IPS-18c (cell line): ENCODE measurements around the gene PON3.
"Not testable (repeated sequence)": the region's sequence is repeated elsewhere in the genome, so short reads cannot be mapped to it uniquely, and the experiment has no call there.

Experiments
- H3K4me3 ChIP-seq: 2 replicates; pipeline ENCODE4 v1.7.0; 2013; ENCODE audit warnings: low read depth, mild to moderate bottlenecking, low read length, moderate library complexity; ENCODE audit not compliant: insufficient read depth
- H3K9me3 ChIP-seq: one replicate; pipeline ENCODE4 v1.6.1; 2013; ENCODE audit warnings: mild to moderate bottlenecking, low read length, moderate library complexity; ENCODE audit not compliant: control insufficient read depth, insufficient read depth

Gene PON3

GRCh38 chr7:95424716-95425115 is 28.5 kb upstream of the PON3 start:
- H3K9me3 ChIP-seq, result no peaks in the 10 kb centered on the region
- no peak overlapping the region for H3K4me3 ChIP-seq

GRCh38 chr7:95421847-95422444 is 25.8 kb upstream of the PON3 start:
- H3K4me3 ChIP-seq, result no peak overlapping the region

GRCh38 chr7:95421000-95421846 is 25.0 kb upstream of the PON3 start:
- no peaks in the 10 kb centered on the region for H3K9me3 ChIP-seq
- no peak overlapping the region for H3K4me3 ChIP-seq

More at GRCh38 chr7:95421847-95422444, 25.8 kb upstream of the PON3 start:
- no peaks in the 10 kb centered on the region for H3K9me3 ChIP-seq

- H3K4me3 ChIP-seq, result no peak overlapping the region
Measured at GRCh38 chr7:95412075-95412474, 15.9 kb upstream of the PON3 start.

GRCh38 chr7:95411666-95412065 is 15.5 kb upstream of the PON3 start:
- no peak overlapping the region for H3K4me3 ChIP-seq
- H3K9me3 ChIP-seq, result no peaks in the 10 kb centered on the region

More at GRCh38 chr7:95412075-95412474, 15.9 kb upstream of the PON3 start:
- no peaks in the 10 kb centered on the region for H3K9me3 ChIP-seq

GRCh38 chr7:95411036-95411435 is 14.9 kb upstream of the PON3 start:
- Histone ChIP-seq H3K4me3 (no peak overlapping the region), H3K9me3 (no peaks in the 10 kb centered on the region)

GRCh38 chr7:95407751-95408150 is 11.6 kb upstream of the PON3 start:
- Histone ChIP-seq H3K9me3 (no peaks in the 10 kb centered on the region), H3K4me3 (no peak overlapping the region)

GRCh38 chr7:95405800-95406199 is 9.6 kb upstream of the PON3 start:
- Histone ChIP-seq H3K4me3 (no peak overlapping the region), H3K9me3 (no peaks in the 10 kb centered on the region)

- H3K4me3 ChIP-seq, result no peak overlapping the region
- H3K9me3 ChIP-seq, result no peaks in the 10 kb centered on the region
Measured at GRCh38 chr7:95405208-95405607, 9.0 kb upstream of the PON3 start.

GRCh38 chr7:95404316-95404865 is 8.2 kb upstream of the PON3 start:
- no peak overlapping the region for H3K4me3 ChIP-seq
- H3K9me3 ChIP-seq, result no peaks in the 10 kb centered on the region

GRCh38 chr7:95398155-95398940 is 2.2 kb upstream of the PON3 start:
- no peaks in the 10 kb centered on the region for H3K9me3 ChIP-seq
- H3K4me3 ChIP-seq, result no peak overlapping the region

- Histone ChIP-seq H3K4me3 (no peak overlapping the region), H3K9me3 (no peaks in the 10 kb centered on the region)
Measured at GRCh38 chr7:95397381-95397780, 1.2 kb upstream of the PON3 start.

GRCh38 chr7:95395755-95396135 is 430 bp downstream of the PON3 start:
- no peak overlapping the region for H3K4me3 ChIP-seq
- H3K9me3 ChIP-seq, result no peaks in the 10 kb centered on the region

- no peak overlapping the region for H3K4me3 ChIP-seq
- H3K9me3 ChIP-seq, result no peaks in the 10 kb centered on the region
Measured at GRCh38 chr7:95394370-95394769, 1.8 kb downstream of the PON3 start.

GRCh38 chr7:95391761-95392160 is 4.4 kb downstream of the PON3 start:
- Histone ChIP-seq H3K4me3 (no peak overlapping the region), H3K9me3 (no peaks in the 10 kb centered on the region)

GRCh38 chr7:95389516-95389915 is 6.7 kb downstream of the PON3 start:
- Histone ChIP-seq H3K4me3 (no peak overlapping the region), H3K9me3 (no peaks in the 10 kb centered on the region)

- not testable (repeated sequence) for H3K9me3 ChIP-seq, H3K4me3 ChIP-seq
Measured at GRCh38 chr7:95379457-95379856, 16.7 kb downstream of the PON3 start.
